Testis (tissue), 2 donors: ENCODE results near the gene SEC31A.

Experiments
- CTCF ChIP-seq, 3 experiments: fragments of 450-650 bp in 2 of 3; fragments of 200-600 bp in 1 of 3; sonication (generic) in 1 of 3; IDR thresholded peaks; one replicate each; pipeline ENCODE4 v1.5.1; 2016 to 2019; ENCODE audit warnings: antibody characterized with exemption in 3 of 3, mild to moderate bottlenecking in 2 of 3, moderate library complexity in 1 of 3
- POLR2A ChIP-seq: fragments of 450-650 bp; IDR thresholded peaks from one replicate; pipeline ENCODE4 v1.6.1; 2017; ENCODE audit warnings: antibody characterized with exemption, mild to moderate bottlenecking, moderate library complexity

GRCh38 chr4:82899374-82900065 is 8.6 kb upstream of the SEC31A start:
- TF ChIP-seq CTCF (IDR thresholded peaks at IDR 0.05) (no peak), POLR2A (no peak)
